H9 (cell line): ENCODE measurements around the gene KLHL20. TPM values are rescaled to one million over a fixed set of nuclear protein-coding genes. Genes with fewer than 3 reads are reported as not detected.

ENCODE experiments used
- DNase-seq: peaks from one replicate; pipeline ENCODE4 v3.0.0-alpha.2; 2017
- H2AFZ ChIP-seq: one replicate; pipeline ENCODE4 v1.6.1; 2013; ENCODE audit warnings: mild to moderate bottlenecking, low read length, control low read depth, moderate library complexity
- H2AK5ac ChIP-seq: 2 replicates; pipeline ENCODE4 v1.6.1; 2013; ENCODE audit warnings: low read length, control low read depth, mixed read lengths; ENCODE audit not compliant: insufficient read length
- H2BK120ac ChIP-seq: one replicate; pipeline ENCODE4 v1.6.1; 2013; ENCODE audit warnings: low read depth, mild to moderate bottlenecking, low read length, control low read depth, inconsistent platforms; ENCODE audit not compliant: poor library complexity, severe bottlenecking
- H2BK12ac ChIP-seq: 2 replicates; pipeline ENCODE4 v1.6.1; 2013; ENCODE audit warnings: low read length, control low read depth, mixed read lengths, low read depth; ENCODE audit not compliant: insufficient read length
- H2BK15ac ChIP-seq: 2 replicates; pipeline ENCODE4 v1.6.1; 2013; ENCODE audit warnings: low read depth, low read length, control low read depth
- H2BK20ac ChIP-seq: one replicate; pipeline ENCODE4 v1.6.1; 2013; ENCODE audit warnings: low read depth, mild to moderate bottlenecking, low read length, control low read depth, inconsistent platforms; ENCODE audit not compliant: poor library complexity, severe bottlenecking
- H2BK5ac ChIP-seq: 2 replicates; pipeline ENCODE4 v1.6.1; 2013; ENCODE audit warnings: low read length, control low read depth, mixed read lengths; ENCODE audit not compliant: insufficient read length
- H3K14ac ChIP-seq: 2 replicates; pipeline ENCODE4 v1.6.1; 2013; ENCODE audit warnings: low read length, control low read depth; ENCODE audit not compliant: insufficient read depth
- H3K18ac ChIP-seq: 2 replicates; pipeline ENCODE4 v1.6.1; 2013; ENCODE audit warnings: low read depth, mild to moderate bottlenecking, mixed read lengths, low read length, control low read depth; ENCODE audit not compliant: insufficient read length
- H3K23ac ChIP-seq: 2 replicates; pipeline ENCODE4 v1.6.1; 2013; ENCODE audit warnings: low read length, control low read depth, mixed read lengths, low read depth; ENCODE audit not compliant: insufficient read length
- H3K23me2 ChIP-seq: 2 replicates; pipeline ENCODE4 v1.6.1; 2013; ENCODE audit warnings: low read depth, mild to moderate bottlenecking, mixed read lengths, low read length, control low read depth; ENCODE audit not compliant: insufficient read length, poor library complexity, severe bottlenecking
- H3K27ac ChIP-seq: 2 replicates; pipeline ENCODE4 v1.5.1; 2013; ENCODE audit warnings: low read length, control low read depth, mixed read lengths, low read depth; ENCODE audit not compliant: insufficient read length
- H3K27me3 ChIP-seq: 2 replicates; pipeline ENCODE4 v1.6.1; 2013; ENCODE audit warnings: low read length, control low read depth, inconsistent platforms; ENCODE audit not compliant: insufficient read depth
- H3K4ac ChIP-seq: 2 replicates; pipeline ENCODE4 v1.6.1; 2013; ENCODE audit warnings: low read depth, mild to moderate bottlenecking, control low read depth, inconsistent platforms, low read length, moderate library complexity
- H3K4me1 ChIP-seq: 2 replicates; pipeline ENCODE4 v1.6.1; 2013; ENCODE audit warnings: low read length, control low read depth, inconsistent platforms; ENCODE audit not compliant: insufficient read depth
- H3K4me2 ChIP-seq: 2 replicates; pipeline ENCODE4 v1.6.1; 2013; ENCODE audit warnings: low read length, control low read depth, mixed read lengths; ENCODE audit not compliant: insufficient read length, insufficient read depth
- H3K56ac ChIP-seq: 2 replicates; pipeline ENCODE4 v1.6.1; 2013; ENCODE audit warnings: low read depth, mild to moderate bottlenecking, mixed read lengths, low read length, control low read depth; ENCODE audit not compliant: insufficient read length
- H3K79me1 ChIP-seq: 2 replicates; pipeline ENCODE4 v1.6.1; 2013; ENCODE audit warnings: low read depth, mild to moderate bottlenecking, moderate library complexity, low read length, control low read depth, inconsistent platforms; ENCODE audit not compliant: insufficient read depth, poor library complexity, severe bottlenecking
- H3K79me2 ChIP-seq: 2 replicates; pipeline ENCODE4 v1.6.1; 2013; ENCODE audit warnings: low read length, control low read depth, inconsistent platforms; ENCODE audit not compliant: insufficient read depth
- H3K9ac ChIP-seq: 2 replicates; pipeline ENCODE4 v1.6.1; 2013; ENCODE audit warnings: low read length, control low read depth, mixed read lengths; ENCODE audit not compliant: insufficient read length; ENCODE audit errors: extremely low read depth
- H3K9me3 ChIP-seq: one replicate; pipeline ENCODE4 v1.6.1; 2013; ENCODE audit warnings: low read depth, low read length, inconsistent platforms; ENCODE audit not compliant: control insufficient read depth
- H3T11ph ChIP-seq: one replicate; pipeline ENCODE4 v1.6.1; 2013; ENCODE audit warnings: mild to moderate bottlenecking, low read length, control low read depth, inconsistent platforms
- H4K20me1 ChIP-seq: one replicate; pipeline ENCODE4 v1.6.1; 2013; ENCODE audit not compliant: control insufficient read depth, insufficient read length, insufficient read depth
- H4K5ac ChIP-seq: 2 replicates; pipeline ENCODE4 v1.6.1; 2013; ENCODE audit warnings: low read depth, mild to moderate bottlenecking, mixed read lengths, low read length, control low read depth; ENCODE audit not compliant: insufficient read length
- H4K8ac ChIP-seq: replicated peaks from 2 replicates; pipeline ENCODE4 v1.6.1; 2013; ENCODE audit warnings: low read length, control low read depth, mixed read lengths, low read depth; ENCODE audit not compliant: insufficient read length
- H4K91ac ChIP-seq: 2 replicates; pipeline ENCODE4 v1.6.1; 2013; ENCODE audit warnings: low read depth, mild to moderate bottlenecking, moderate library complexity, mixed read lengths, low read length, control low read depth; ENCODE audit not compliant: insufficient read length
- H3K27ac Mint-ChIP-seq, 3 experiments: 2 replicates in 2 of 3; 3 replicates in 1 of 3; pipeline ENCODE4 v1.8.0; 2020 to 2021; ENCODE audit warnings: mixed read lengths in 3 of 3, mild to moderate bottlenecking in 1 of 3, moderate library complexity in 1 of 3
- H3K27me3 Mint-ChIP-seq: 2 replicates; pipeline ENCODE4 v1.8.0; 2021; ENCODE audit warnings: low read depth, mild to moderate bottlenecking, moderate library complexity, mixed read lengths
- H3K36me3 Mint-ChIP-seq, 3 experiments: 2 replicates in 2 of 3; 3 replicates in 1 of 3; pipeline ENCODE4 v1.8.0; 2020 to 2021; ENCODE audit warnings: low read depth in 3 of 3, mixed read lengths in 3 of 3; ENCODE audit not compliant: insufficient read depth in 1 of 3
- H3K4me1 Mint-ChIP-seq, 2 experiments: 2 replicates each; pipeline ENCODE4 v1.8.0; 2020; ENCODE audit warnings: mixed read lengths in 2 of 2
- H3K4me3 Mint-ChIP-seq, 2 experiments: 2 replicates in 1 of 2; 3 replicates in 1 of 2; pipeline ENCODE4 v1.8.0; 2020 to 2021; ENCODE audit warnings: mild to moderate bottlenecking in 2 of 2, mixed read lengths in 2 of 2, moderate library complexity in 1 of 2
- H3K9me3 Mint-ChIP-seq, 2 experiments: 2 replicates in 1 of 2; 3 replicates in 1 of 2; pipeline ENCODE4 v1.8.0; 2020; ENCODE audit warnings: mild to moderate bottlenecking in 2 of 2, mixed read lengths in 2 of 2, moderate library complexity in 1 of 2
- CTCF ChIP-seq: fragments of 200-600 bp; sonication (generic); conservative IDR thresholded peaks from 3 replicates; pipeline ENCODE4 v1.8.0; 2021; ENCODE audit warnings: antibody characterized with exemption, mild to moderate bottlenecking
- WGBS: extraction: QIAGEN DNeasy Blood & Tissue Kit; methylation state at CpG from one replicate; pipeline ENCODE4 v1.1.7; 2013; ENCODE audit warnings: missing lambda C conversion rate, low lambda C conversion rate, mixed read lengths; ENCODE audit not compliant: insufficient read length; ENCODE audit errors: extremely low coverage; 5-methylcytosine and 5-hydroxymethylcytosine counted together
- long read RNA-seq: library from polyadenylated mRNA; unstranded; transcript quantifications from one replicate; pipeline ENCODE4 v2.0.0, GENCODE V29; 2020
- total RNA-seq: library from RNA; stranded (reverse); gene quantifications from 2 replicates; pipeline ENCODE4 v1.2.1, GENCODE V29; 2021

The KLHL20 gene
- total RNA-seq = 12.2 and 13.4 TPM in 2 replicates
- long read RNA-seq, transcript KLHL20-201 (12 exons, 3,421 nt) = major isoform, 37 of 65 reads
- long read RNA-seq, partial matches to known transcripts = 11 of 65 reads
- long read RNA-seq, other reads (novel, unspliced or antisense) = 17 of 65 reads

GRCh38 chr1:173714759-173715537, at the start of gene KLHL20:
TSS of gene KLHL20 (plus strand) at chr1:173714981. CDS start at chr1:173716044, 1,063 bp downstream.
- Histone ChIP-seq H3K4ac (no peak within 1 kb of the TSS), H3K79me1 (no peaks in the 10 kb centered on the region), H3T11ph (no peak within 1 kb of the TSS), H3K14ac (no peak within 1 kb of the TSS), H3K79me2 (peaks cover 2% of the 10 kb centered on the region; the same call in 1 of the 2 replicates), H3K9me3 (no peaks in the 10 kb centered on the region), H2BK5ac (no peak within 1 kb of the TSS), H4K8ac (no peak within 1 kb of the TSS), H3K56ac (no peak within 1 kb of the TSS), H3K27ac (no peak within 1 kb of the TSS), H3K27me3 (no peaks in the 10 kb centered on the region; the same call in 1 of the 2 replicates), H3K4me2 (peak within 1 kb of the TSS; percentile 98), H4K20me1 (no peaks in the 10 kb centered on the region), H3K9ac (peak within 1 kb of the TSS; percentile 72), H2BK15ac (no peak within 1 kb of the TSS), H3K23ac (no peak within 1 kb of the TSS), H4K5ac (no peak within 1 kb of the TSS), H2BK20ac (no peak within 1 kb of the TSS), H3K18ac (no peak within 1 kb of the TSS), H2BK12ac (no peak within 1 kb of the TSS), H2AK5ac (no peak within 1 kb of the TSS), H3K23me2 (no peaks in the 10 kb centered on the region), H4K91ac (no peak within 1 kb of the TSS), H2BK120ac (no peak within 1 kb of the TSS), H2AFZ (peak within 1 kb of the TSS; percentile 98), H3K4me1 (no peaks in the 10 kb centered on the region)
- Mint-ChIP-seq H3K27me3 (peaks cover 41% of the 10 kb centered on the region), H3K4me3 (peak within 1 kb of the TSS; percentile 96 to 99), H3K36me3 (peaks cover 0 to 2% (median 0%) of the 10 kb centered on the region in 3 experiments; a peak in 2 of 7 replicates), H3K27ac (peak within 1 kb of the TSS; percentile 90 to 92 (median 91); a peak in 6 of 7 replicates), H3K4me1 (peaks cover 3 to 9% of the 10 kb centered on the region in 2 experiments), H3K9me3 (no peaks in the 10 kb centered on the region)
- DNase-seq = peak; percentile 89
- no peak for TF ChIP-seq CTCF
- no CpG with 5 or more reads among the region's 43 CpGs for WGBS
